Body of pancreas (tissue), 4 donors: ENCODE measurements around the gene BRF1. TPM values are rescaled to one million over a fixed set of nuclear protein-coding genes. Genes with fewer than 3 reads are reported as not detected.

Experiments
- ATAC-seq: fragments of 150-250 bp; one replicate; pipeline ENCODE4 v1.9.1; 2016
- DNase-seq, 4 donors: peaks; one replicate each; pipeline ENCODE4 v3.0.0-alpha.2; 2019
- H3K27ac ChIP-seq, 4 donors: fragments of 200-600 bp; sonication (generic); 1 replicate in 3 of 4; 2 replicates in 1 of 4; pipeline versions ENCODE4 v1.5.1 to v1.6.1; 2016 to 2019; ENCODE audit warnings: mild to moderate bottlenecking in 1 of 4, mixed read lengths in 1 of 4, moderate library complexity in 1 of 4
- H3K27me3 ChIP-seq, 2 donors: fragments of 200-600 bp; sonication (generic); one replicate each; pipeline ENCODE4 v1.6.0; 2016; ENCODE audit warnings: mild to moderate bottlenecking in 1 of 2
- H3K36me3 ChIP-seq, 2 donors: fragments of 200-600 bp; sonication (generic); replicated peaks in 1 of 2; 2 replicates each; pipeline ENCODE4 v1.5.1; 2016; ENCODE audit warnings: low read depth in 2 of 2; ENCODE audit not compliant: insufficient read depth in 1 of 2
- H3K4me1 ChIP-seq: fragments of 200-600 bp; sonication (generic); one replicate; pipeline ENCODE4 v1.6.0; 2016
- H3K4me3 ChIP-seq, 2 donors: fragments of 200-600 bp; sonication (generic); 1 replicate in 1 of 2; 2 replicates in 1 of 2; pipeline ENCODE4 v1.5.1; 2016 to 2019
- H3K9me3 ChIP-seq, 3 donors: fragments of 200-600 bp; sonication (generic); 1 replicate in 2 of 3; 2 replicates in 1 of 3; pipeline ENCODE4 v1.5.1; 2016
- POLR2A ChIP-seq, 3 donors: fragments of 450-650 bp; IDR thresholded peaks; one replicate each; pipeline ENCODE4 v1.6.1; 2016; ENCODE audit warnings: antibody characterized with exemption in 3 of 3, mild to moderate bottlenecking in 2 of 3
- WGBS, 2 donors: methylation state at CpG; one replicate each; pipeline ENCODE4 v1.1.5; 2017; 5-methylcytosine and 5-hydroxymethylcytosine counted together
- intact Hi-C: fragments of 100-400 bp; cut with DNase I; formaldehyde crosslinking; loops from one replicate; pipeline ENCODE4 v1.15.1; 2023
- total RNA-seq, 2 donors: library from RNA; depleted of rRNA; stranded (reverse); fragments of >200 nt; gene quantifications; one replicate each; pipeline ENCODE4 v1.1.0, GENCODE V29; 2016
- TF ChIP-seq, protein P1 (sequence below), 7 experiments: fragments of 450-650 bp in 4 of 7; fragments of 200-600 bp in 3 of 7; sonication (generic) in 3 of 7; IDR thresholded peaks; one replicate each; pipeline ENCODE4 v1.5.1; 2016 to 2019; ENCODE audit warnings: antibody characterized with exemption in 7 of 7

BRF1 gene
- total RNA-seq, 2 donors from 2014 or later = 54.5 to 86.7 TPM

DNA sequence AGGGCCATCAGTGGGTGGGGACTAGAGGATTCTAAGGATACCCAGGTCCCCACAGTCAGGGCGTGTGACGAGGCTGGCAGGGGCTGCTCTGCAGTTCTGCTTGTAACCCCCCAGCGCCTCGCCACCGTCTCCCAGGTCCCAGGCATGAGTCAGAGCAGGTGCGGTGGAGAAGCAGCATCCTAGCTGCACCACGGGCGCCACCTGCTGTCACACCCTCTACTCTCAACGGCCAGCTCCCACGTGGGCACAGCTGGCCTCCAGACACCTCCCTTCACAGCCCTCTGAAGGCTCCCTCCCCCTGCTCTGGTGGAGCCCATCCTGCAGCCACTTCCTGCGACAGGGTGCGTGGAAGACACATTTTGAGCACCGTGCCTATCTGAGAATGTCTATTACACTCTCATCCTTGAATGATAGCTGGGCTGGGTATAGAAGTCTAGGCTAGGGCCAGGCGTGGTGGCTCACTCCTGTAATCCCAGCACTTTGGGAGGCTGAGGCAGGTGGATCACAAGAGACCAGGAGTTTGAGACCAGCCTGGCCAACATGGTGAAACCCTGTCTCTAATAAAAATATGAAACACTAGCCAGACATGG, 112.8 kb downstream of the BRF1 start:
- peak; percentile 70 to 81 (median 73) for DNase-seq

DNA sequence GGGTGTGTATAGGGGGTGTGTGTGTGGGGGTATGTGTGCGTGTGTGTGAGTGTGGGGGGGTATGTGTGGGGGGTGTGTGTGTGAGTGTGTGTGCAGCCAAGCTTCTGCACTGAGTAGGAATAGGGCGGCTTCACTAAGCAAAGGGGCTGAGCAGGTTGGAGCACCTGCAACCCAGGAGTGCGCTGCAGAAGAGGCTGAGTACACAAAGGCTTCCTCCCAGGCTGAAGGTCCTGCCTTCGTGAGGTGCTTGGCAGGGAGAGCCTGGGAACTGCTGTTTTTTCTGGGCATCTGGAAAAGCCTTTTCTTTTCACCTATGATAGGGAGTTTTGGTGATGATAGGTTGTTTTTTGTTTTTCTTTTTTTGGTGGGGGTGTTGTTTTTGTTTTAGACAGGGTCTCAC, 113.7 kb downstream of the BRF1 start:
- intact Hi-C loops = no loop called here
- no peaks in the 10 kb centered on the region for H3K9me3 ChIP-seq
- H3K4me3 ChIP-seq = no peak overlapping the region
- ATAC-seq (peak; percentile 22), DNase-seq (peak in 1 of 4 donors; percentile 47)
- no peaks in the 10 kb centered on the region for H3K27me3 ChIP-seq
- peaks cover 3% of the 10 kb centered on the region for H3K4me1 ChIP-seq
- no peaks in the 10 kb centered on the region for H3K36me3 ChIP-seq
- H3K27ac ChIP-seq = no peak overlapping the region
- no peak for TF ChIP-seq POLR2A (IDR thresholded peaks at IDR 0.05)
- WGBS, 2 donors = 26 to 29% methylated on average over 3 to 4 of the region's 4 CpGs

More for the DNA sequence above, 112.8 kb downstream of the BRF1 start:
- Histone ChIP-seq H3K27ac (no peak overlapping the region), H3K4me1 (no peaks in the 10 kb centered on the region), H3K27me3 (no peaks in the 10 kb centered on the region), H3K36me3 (no peaks in the 10 kb centered on the region), H3K4me3 (no peak overlapping the region), H3K9me3 (no peaks in the 10 kb centered on the region)
- intact Hi-C loops = no loop called here
- TF ChIP-seq, protein P1, sequence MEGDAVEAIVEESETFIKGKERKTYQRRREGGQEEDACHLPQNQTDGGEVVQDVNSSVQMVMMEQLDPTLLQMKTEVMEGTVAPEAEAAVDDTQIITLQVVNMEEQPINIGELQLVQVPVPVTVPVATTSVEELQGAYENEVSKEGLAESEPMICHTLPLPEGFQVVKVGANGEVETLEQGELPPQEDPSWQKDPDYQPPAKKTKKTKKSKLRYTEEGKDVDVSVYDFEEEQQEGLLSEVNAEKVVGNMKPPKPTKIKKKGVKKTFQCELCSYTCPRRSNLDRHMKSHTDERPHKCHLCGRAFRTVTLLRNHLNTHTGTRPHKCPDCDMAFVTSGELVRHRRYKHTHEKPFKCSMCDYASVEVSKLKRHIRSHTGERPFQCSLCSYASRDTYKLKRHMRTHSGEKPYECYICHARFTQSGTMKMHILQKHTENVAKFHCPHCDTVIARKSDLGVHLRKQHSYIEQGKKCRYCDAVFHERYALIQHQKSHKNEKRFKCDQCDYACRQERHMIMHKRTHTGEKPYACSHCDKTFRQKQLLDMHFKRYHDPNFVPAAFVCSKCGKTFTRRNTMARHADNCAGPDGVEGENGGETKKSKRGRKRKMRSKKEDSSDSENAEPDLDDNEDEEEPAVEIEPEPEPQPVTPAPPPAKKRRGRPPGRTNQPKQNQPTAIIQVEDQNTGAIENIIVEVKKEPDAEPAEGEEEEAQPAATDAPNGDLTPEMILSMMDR (IDR thresholded peaks at IDR 0.05) = peak; percentile 18 to 67 (median 53)
- TF ChIP-seq POLR2A (IDR thresholded peaks at IDR 0.05) = no peak
- WGBS, 2 donors = 62% methylated on average over 14 of the region's 14 CpGs; no CpG with 5 or more reads in 1 of the 2 donors
- peak; percentile 73 for ATAC-seq

DNA sequence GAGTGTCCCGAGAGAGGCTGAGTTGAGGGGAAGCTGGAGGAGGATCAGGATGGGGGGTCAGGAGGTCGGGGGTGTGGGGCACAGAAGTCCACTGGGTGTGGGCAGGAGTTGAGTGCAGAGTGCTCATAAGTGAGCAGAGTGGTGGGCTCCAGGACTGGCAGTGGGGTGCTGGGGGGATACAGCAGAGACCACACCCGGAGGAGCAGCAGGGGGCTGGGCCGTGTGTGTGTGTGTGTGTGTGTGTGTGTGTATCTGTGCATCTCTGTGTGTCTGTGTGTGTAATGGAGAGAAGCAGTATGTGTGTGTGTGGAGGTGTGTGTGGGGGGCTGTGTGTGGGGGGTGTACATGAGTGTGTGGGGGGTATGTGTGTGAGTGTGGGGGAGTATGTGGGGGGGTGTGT, 114.8 kb downstream of the BRF1 start:
- ATAC-seq = no peak
- no peaks in the 10 kb centered on the region for H3K9me3 ChIP-seq
- TF ChIP-seq, protein P1 (IDR thresholded peaks at IDR 0.05) = no peak
- TF ChIP-seq POLR2A (IDR thresholded peaks at IDR 0.05) = no peak
- intact Hi-C loops = no loop called here
- H3K27me3 ChIP-seq = no peaks in the 10 kb centered on the region
- WGBS, 2 donors = 42 to 61% methylated on average over 2 to 4 of the region's 4 CpGs
- no peak overlapping the region for H3K4me3 ChIP-seq
- DNase-seq = no peak
- peaks cover 12% of the 10 kb centered on the region for H3K4me1 ChIP-seq
- H3K36me3 ChIP-seq = no peaks in the 10 kb centered on the region
- no peak overlapping the region for H3K27ac ChIP-seq

DNA sequence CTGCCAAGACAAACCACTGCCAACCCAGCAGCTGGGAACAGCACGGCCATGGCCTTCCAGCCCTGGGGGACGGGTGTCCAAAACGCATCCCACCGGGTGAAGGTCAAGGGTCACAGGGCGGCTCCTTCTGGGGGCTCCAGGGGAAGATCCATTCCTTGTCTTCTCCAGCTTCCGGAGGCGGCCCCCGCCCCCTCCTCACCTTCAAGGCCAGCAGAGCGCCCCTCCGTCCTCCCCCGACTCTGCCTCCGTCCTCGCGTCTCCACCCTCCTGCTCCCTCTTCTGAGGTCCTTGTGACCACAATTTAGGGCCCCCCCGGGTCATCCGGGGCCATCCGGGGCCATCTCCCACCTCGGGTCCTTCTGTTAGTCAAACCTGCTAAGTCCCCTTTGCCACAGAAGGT, 115.8 kb downstream of the BRF1 start:
- ATAC-seq (no peak), DNase-seq (no peak)
- H3K9me3 ChIP-seq = no peaks in the 10 kb centered on the region
- TF ChIP-seq, protein P1 (IDR thresholded peaks at IDR 0.05) = no peak
- no peaks in the 10 kb centered on the region for H3K36me3 ChIP-seq
- no peak overlapping the region for H3K27ac ChIP-seq
- peaks cover 20% of the 10 kb centered on the region for H3K4me1 ChIP-seq
- H3K4me3 ChIP-seq = no peak overlapping the region
- WGBS, 2 donors = 74 to 75% methylated on average over 11 to 18 of the region's 18 CpGs
- H3K27me3 ChIP-seq = no peaks in the 10 kb centered on the region
- intact Hi-C loops = no loop called here

DNA sequence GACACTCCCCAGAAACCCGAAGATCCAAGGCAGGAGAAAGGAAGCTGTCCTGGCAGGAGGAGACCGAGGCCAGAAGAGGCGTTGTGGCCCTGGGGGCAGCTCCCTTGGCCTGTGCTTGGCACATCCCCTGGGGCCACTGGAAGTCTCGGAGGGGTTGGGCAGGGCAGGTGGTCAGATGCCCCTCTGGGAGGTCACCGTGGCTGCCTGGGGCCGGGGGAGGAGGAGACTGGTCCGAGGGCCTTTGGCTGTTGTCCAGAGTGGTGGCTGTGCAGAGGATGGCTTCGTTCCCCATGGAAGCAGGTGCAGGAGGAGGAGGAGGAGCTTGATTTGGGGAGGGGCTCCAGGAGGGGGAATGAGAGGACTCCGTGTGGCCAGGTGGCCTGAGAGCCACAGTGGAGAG, 116.3 kb downstream of the BRF1 start:
- H3K27me3 ChIP-seq = no peaks in the 10 kb centered on the region
- H3K9me3 ChIP-seq = no peaks in the 10 kb centered on the region
- 67 to 84% methylated on average over 7 to 9 of the region's 9 CpGs for WGBS, 2 donors
- no peak for DNase-seq
- peaks cover 25% of the 10 kb centered on the region for H3K4me1 ChIP-seq
- no peaks in the 10 kb centered on the region for H3K36me3 ChIP-seq
- intact Hi-C loops = no loop called here
- H3K27ac ChIP-seq = no peak overlapping the region
- no peak for ATAC-seq
- TF ChIP-seq, protein P1 (IDR thresholded peaks at IDR 0.05) = no peak
- TF ChIP-seq POLR2A (IDR thresholded peaks at IDR 0.05) = no peak
- no peak overlapping the region for H3K4me3 ChIP-seq
